Spleen (tissue), 7 donors: ENCODE data around the gene PPP1R12C.

Source experiments
- POLR2A ChIP-seq, 3 donors: fragments of 450-650 bp; IDR thresholded peaks; one replicate each; pipeline ENCODE4 v1.5.1; 2017; ENCODE audit warnings: antibody characterized with exemption in 3 of 3, mild to moderate bottlenecking in 1 of 3
- POLR2AphosphoS5 ChIP-seq, 3 donors: sonication (generic); formaldehyde crosslinking; IDR thresholded peaks; one replicate each; pipeline ENCODE4 v1.5.1; 2017; ENCODE audit warnings: antibody characterized with exemption in 3 of 3
- TF ChIP-seq, protein P1 (sequence below), 11 experiments: fragments of 200-600 bp in 7 of 11; fragments of 450-650 bp in 4 of 11; sonication (generic) in 4 of 11; IDR thresholded peaks in 8 of 11; conservative IDR thresholded peaks in 3 of 11; 1 replicate in 7 of 11; 2 replicates in 4 of 11; pipeline versions ENCODE4 v1.4.0 to v1.8.0; 2016 to 2021; ENCODE audit warnings: antibody characterized with exemption in 11 of 11, inconsistent platforms in 4 of 11, mild to moderate bottlenecking in 1 of 11
- donor health status: DM: no; HTN: no; CAD: no; lungs with moderate emphysema.
- donor health status: DM: no; HTN: no; CAD: no.
- donor health status: DM: no; HTN: no; CAD: no.

DNA sequence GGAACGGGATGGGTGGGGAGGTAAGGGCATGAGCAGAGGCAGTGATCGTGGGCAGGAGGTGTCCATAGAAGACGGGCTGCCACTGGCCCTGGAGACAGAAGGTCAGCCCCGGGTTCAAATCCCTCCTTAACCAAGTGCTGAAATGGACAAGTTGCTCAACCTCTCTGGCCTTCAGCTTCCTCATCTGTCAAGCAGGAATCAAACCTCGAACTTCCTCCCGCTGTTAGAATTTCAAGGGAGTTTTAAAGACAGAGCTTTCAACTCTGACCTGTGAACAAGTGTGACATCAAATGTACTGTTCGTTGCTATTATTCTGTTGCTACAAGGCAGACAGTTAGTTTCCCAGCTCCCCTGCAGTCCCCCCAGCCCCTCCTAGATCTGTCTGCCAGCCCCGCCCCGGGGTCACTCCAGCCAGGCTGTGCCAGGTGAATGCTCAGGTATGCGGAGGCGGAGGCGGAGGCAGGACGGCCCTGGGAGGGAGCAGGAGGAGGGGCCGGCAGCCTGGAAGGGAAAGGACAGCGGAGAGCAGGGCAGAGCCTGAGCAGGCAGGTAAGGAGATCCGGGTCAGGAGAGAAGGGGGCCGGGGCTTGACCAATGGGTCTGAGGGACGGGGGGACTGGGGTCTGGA is 42.0 kb downstream of the PPP1R12C start, which contains the start of gene EPS8L1:
- TF ChIP-seq, protein P1, sequence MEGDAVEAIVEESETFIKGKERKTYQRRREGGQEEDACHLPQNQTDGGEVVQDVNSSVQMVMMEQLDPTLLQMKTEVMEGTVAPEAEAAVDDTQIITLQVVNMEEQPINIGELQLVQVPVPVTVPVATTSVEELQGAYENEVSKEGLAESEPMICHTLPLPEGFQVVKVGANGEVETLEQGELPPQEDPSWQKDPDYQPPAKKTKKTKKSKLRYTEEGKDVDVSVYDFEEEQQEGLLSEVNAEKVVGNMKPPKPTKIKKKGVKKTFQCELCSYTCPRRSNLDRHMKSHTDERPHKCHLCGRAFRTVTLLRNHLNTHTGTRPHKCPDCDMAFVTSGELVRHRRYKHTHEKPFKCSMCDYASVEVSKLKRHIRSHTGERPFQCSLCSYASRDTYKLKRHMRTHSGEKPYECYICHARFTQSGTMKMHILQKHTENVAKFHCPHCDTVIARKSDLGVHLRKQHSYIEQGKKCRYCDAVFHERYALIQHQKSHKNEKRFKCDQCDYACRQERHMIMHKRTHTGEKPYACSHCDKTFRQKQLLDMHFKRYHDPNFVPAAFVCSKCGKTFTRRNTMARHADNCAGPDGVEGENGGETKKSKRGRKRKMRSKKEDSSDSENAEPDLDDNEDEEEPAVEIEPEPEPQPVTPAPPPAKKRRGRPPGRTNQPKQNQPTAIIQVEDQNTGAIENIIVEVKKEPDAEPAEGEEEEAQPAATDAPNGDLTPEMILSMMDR (IDR thresholded peaks at IDR 0.05 in 8 of 11, conservative IDR thresholded peaks at IDR 0.05 in 3 of 11), result no peak
- TF ChIP-seq POLR2AphosphoS5 (IDR thresholded peaks at IDR 0.05), result no peak
- no peak for TF ChIP-seq POLR2A (IDR thresholded peaks at IDR 0.05)
